Astrocyte of the spinal cord (primary cell): ENCODE data around the gene CERT1.

ENCODE experiments used
- DNase-seq: peaks from one replicate; pipeline ENCODE4 v3.0.0; 2011; ENCODE audit warnings: low read depth, low spot score
- H3K4me3 ChIP-seq: 2 replicates; pipeline ENCODE4 v1.5.1; 2011; ENCODE audit warnings: low read depth, mild to moderate bottlenecking, low read length, moderate library complexity
- CTCF ChIP-seq: IDR thresholded peaks from 2 replicates; pipeline ENCODE4 v1.5.1; 2012; ENCODE audit warnings: low read depth, mild to moderate bottlenecking, low read length, inconsistent platforms
- in situ Hi-C: cut with HindIII; loops from 2 replicates; pipeline ENCODE4 v1.10.0; 2017; ENCODE audit warnings: low sequenced_read_pairs

The CERT1 gene

DNA sequence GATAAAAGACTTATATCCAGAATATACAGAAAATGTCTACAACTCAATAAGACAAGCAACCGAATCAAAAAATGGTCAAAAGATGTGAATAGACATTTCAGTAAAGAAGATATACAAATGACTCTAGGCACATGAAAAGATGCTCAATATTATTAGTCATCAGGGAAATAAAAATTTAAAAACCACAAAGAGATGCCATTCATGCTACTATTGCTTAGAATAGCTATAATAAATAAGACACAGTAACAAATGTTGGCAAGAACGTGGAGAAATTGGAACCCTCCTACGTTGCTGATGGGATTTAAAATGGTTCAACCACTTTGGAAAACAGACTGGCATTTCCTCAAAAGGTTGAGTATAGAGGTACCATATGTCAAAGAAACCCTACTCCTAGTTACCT, 40.0 kb upstream of the CERT1 start:
- in situ Hi-C loops = no loop called here

DNA sequence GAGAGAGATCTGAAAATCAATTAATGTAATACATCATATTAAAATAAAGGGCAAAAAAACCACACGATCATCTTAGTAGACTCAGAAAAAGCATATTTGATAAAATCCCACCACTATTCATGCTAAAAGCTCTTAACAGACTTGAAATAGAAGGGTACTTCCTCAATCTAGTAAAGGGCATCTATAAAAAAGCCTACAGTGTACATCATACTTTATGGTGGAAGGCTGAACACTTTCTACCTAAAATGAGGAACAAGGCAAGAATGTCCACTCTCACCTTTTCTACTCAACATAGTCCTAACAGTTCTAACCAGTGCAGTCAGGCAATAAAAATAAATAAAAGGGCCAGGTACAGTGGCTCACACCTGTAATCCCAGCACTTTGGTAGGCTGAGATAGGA, 39.2 kb upstream of the CERT1 start:
- in situ Hi-C loops = no loop called here
- DNase-seq = no peak
- TF ChIP-seq CTCF = no peak
- no peak overlapping the region for H3K4me3 ChIP-seq

More for the DNA sequence above, 40.0 kb upstream of the CERT1 start:
- no peak for TF ChIP-seq CTCF
- no peak overlapping the region for H3K4me3 ChIP-seq
- peak; percentile 73 for DNase-seq

- DNase-seq = no peak
- H3K4me3 ChIP-seq = no peak overlapping the region
- no peak for TF ChIP-seq CTCF
- in situ Hi-C loops = no loop called here
Measured at GRCh38 chr5:75547812-75548211, 36.4 kb upstream of the CERT1 start.

DNA sequence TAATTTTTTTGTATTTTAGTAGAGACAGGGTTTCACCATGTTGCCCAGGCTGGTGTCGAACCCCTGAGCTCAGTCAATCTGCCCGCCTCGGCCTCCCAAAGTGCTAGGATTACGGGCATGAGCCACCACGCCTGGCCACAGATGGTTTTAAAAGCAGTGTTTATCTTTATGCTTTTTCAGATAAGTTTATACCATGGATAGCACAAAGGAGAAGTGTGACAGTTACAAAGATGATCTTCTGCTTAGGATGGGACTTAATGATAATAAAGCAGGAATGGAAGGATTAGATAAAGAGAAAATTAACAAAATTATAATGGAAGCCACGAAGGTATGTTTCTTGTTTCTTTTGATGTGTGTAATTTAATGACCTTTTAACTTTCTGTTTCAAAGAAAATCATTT, 35.4 kb upstream of the CERT1 start:
- no peak overlapping the region for H3K4me3 ChIP-seq
- in situ Hi-C loops = no loop called here
- DNase-seq = no peak
- no peak for TF ChIP-seq CTCF

- TF ChIP-seq CTCF = no peak
- no peak for DNase-seq
- no peak overlapping the region for H3K4me3 ChIP-seq
- in situ Hi-C loops = no loop called here
Measured at GRCh38 chr5:75545131-75545530, 33.7 kb upstream of the CERT1 start.

GRCh38 chr5:75538211-75538610, 26.8 kb upstream of the CERT1 start:
- H3K4me3 ChIP-seq = no peak overlapping the region
- DNase-seq = no peak
- no peak for TF ChIP-seq CTCF
- in situ Hi-C loops = no loop called here
